CD4-positive, alpha-beta memory T cell (primary cell): Measurements from ENCODE around the gene JAM3. TPM values are rescaled to one million over a fixed set of nuclear protein-coding genes. Genes with fewer than 3 reads are reported as not detected.
A peak's percentile ranks its signal among the peaks of the same experiment; 100 is the strongest.

Source experiments
- CTCF ChIA-PET: fragments of 350-600 bp; sonication (Branson Sonifier 250); formaldehyde crosslinking; loops from one replicate; lab custom pipeline; 2021; ENCODE audit warnings: inconsistent platforms; ENCODE audit not compliant: partially characterized antibody; lab: Charles Lee
- POLR2A ChIA-PET: fragments of 350-600 bp; sonication (Branson Sonifier 250); formaldehyde crosslinking; loops from one replicate; lab custom pipeline; 2021; ENCODE audit not compliant: partially characterized antibody; lab: Charles Lee
- DNase-seq, 5 donors: peaks; one replicate each; pipeline versions ENCODE4 v3.0.0 to v3.0.0-alpha.2; 2020 to 2022; ENCODE audit warnings: mixed read lengths in 1 of 5
- H3K27ac ChIP-seq: one replicate; pipeline ENCODE4 v1.7.0; 2013; ENCODE audit warnings: low read depth, low read length
- H3K27me3 ChIP-seq: 2 replicates; pipeline ENCODE4 v1.7.0; 2013; ENCODE audit warnings: mild to moderate bottlenecking, low read length, moderate library complexity; ENCODE audit not compliant: insufficient read depth
- H3K36me3 ChIP-seq: 2 replicates; pipeline ENCODE4 v1.7.0; 2013; ENCODE audit warnings: mild to moderate bottlenecking, low read length, moderate library complexity; ENCODE audit not compliant: insufficient read depth
- H3K4me1 ChIP-seq: 2 replicates; pipeline ENCODE4 v1.7.0; 2013; ENCODE audit warnings: mild to moderate bottlenecking, low read length, moderate library complexity; ENCODE audit not compliant: insufficient read depth
- H3K4me3 ChIP-seq, 2 donors: one replicate each; pipeline ENCODE4 v1.7.0; 2013; ENCODE audit warnings: low read length in 2 of 2, mild to moderate bottlenecking in 1 of 2
- H3K9me3 ChIP-seq, 2 donors: one replicate each; pipeline ENCODE4 v1.7.0; 2013; ENCODE audit warnings: low read length in 2 of 2, control low read depth in 1 of 2; ENCODE audit not compliant: control insufficient read depth in 1 of 2
- H3K27ac Mint-ChIP-seq, 7 donors: one replicate each; pipeline ENCODE4 v1.8.0; 2020 to 2021; ENCODE audit warnings: mixed read lengths in 7 of 7, mild to moderate bottlenecking in 6 of 7, inconsistent platforms in 3 of 7, moderate library complexity in 3 of 7
- H3K27me3 Mint-ChIP-seq, 2 donors: one replicate each; pipeline ENCODE4 v1.8.0; 2020 to 2021; ENCODE audit warnings: mixed read lengths in 2 of 2
- H3K36me3 Mint-ChIP-seq, 2 donors: one replicate each; pipeline ENCODE4 v1.8.0; 2020 to 2021; ENCODE audit warnings: mixed read lengths in 2 of 2, inconsistent platforms in 1 of 2, mild to moderate bottlenecking in 1 of 2
- H3K4me1 Mint-ChIP-seq, 4 donors: one replicate each; pipeline ENCODE4 v1.8.0; 2020 to 2021; ENCODE audit warnings: mixed read lengths in 4 of 4, mild to moderate bottlenecking in 1 of 4
- H3K4me3 Mint-ChIP-seq, 8 donors: one replicate each; pipeline ENCODE4 v1.8.0; 2020 to 2021; ENCODE audit warnings: mixed read lengths in 8 of 8, mild to moderate bottlenecking in 7 of 8, moderate library complexity in 6 of 8, inconsistent platforms in 3 of 8
- H3K9me3 Mint-ChIP-seq, 8 donors: one replicate each; pipeline ENCODE4 v1.8.0; 2020 to 2021; ENCODE audit warnings: mixed read lengths in 8 of 8, mild to moderate bottlenecking in 5 of 8, inconsistent platforms in 3 of 8, moderate library complexity in 1 of 8
- intact Hi-C: fragments of 100-400 bp; cut with micrococcal nuclease; formaldehyde crosslinking; loops from one replicate; pipeline ENCODE4 v1.15.1; 2023
- polyA plus RNA-seq, 2 donors: library from polyadenylated mRNA; unstranded; fragments of 300-500 nt; fragmentation: Illumina TruSeq; gene quantifications; one replicate each; pipeline ENCODE4 v1.2.3, GENCODE V29; 2021
- total RNA-seq, 2 experiments: library from RNA; stranded (reverse); gene quantifications; one replicate each; pipeline ENCODE4 v1.2.3, GENCODE V29; 2021

JAM3 gene
- total and polyA plus RNA-seq, 4 experiments from 2014 or later, result 6.5 to 8.3 (median 6.7) TPM

- no peak overlapping the region for H3K27ac Mint-ChIP-seq
- Histone ChIP-seq H3K36me3 (no peaks in the 10 kb centered on the region), H3K4me3 (no peak overlapping the region), H3K27ac (no peak overlapping the region), H3K4me1 (peaks cover 4% of the 10 kb centered on the region), H3K27me3 (peaks cover 7% of the 10 kb centered on the region), H3K9me3 (no peaks in the 10 kb centered on the region)
- intact Hi-C loops, result no loop called here
- no peak for DNase-seq
- peaks cover 6 to 9% (median 7%) of the 10 kb centered on the region in 4 donors for H3K4me1 Mint-ChIP-seq
- H3K9me3 Mint-ChIP-seq, result peaks cover 0 to 2% (median 0%) of the 10 kb centered on the region in 8 donors
- ChIA-PET POLR2A (no interaction called here), CTCF (interaction anchor here (1.3 to 5.2 kb wide), 3 partner anchors 12 to 25 kb away, joined by 5 to 52 read pairs (median 5); no protein-coding TSS in a partner anchor)
- no peaks in the 10 kb centered on the region for H3K36me3 Mint-ChIP-seq
- H3K4me3 Mint-ChIP-seq, result no peak overlapping the region
- H3K27me3 Mint-ChIP-seq, result peaks cover 22 to 28% of the 10 kb centered on the region in 2 donors
These were observed 6.4 kb upstream of the JAM3 start for GRCh38 chr11:134062265-134063123.

- POLR2A ChIA-PET, result no interaction called here
- Histone ChIP-seq H3K4me3 (no peak overlapping the region), H3K9me3 (no peaks in the 10 kb centered on the region), H3K4me1 (peaks cover 2% of the 10 kb centered on the region), H3K27ac (no peak overlapping the region), H3K27me3 (peaks cover 7% of the 10 kb centered on the region), H3K36me3 (no peaks in the 10 kb centered on the region)
- intact Hi-C loops, result no loop called here
- peak overlapping the region in 1 of 7 donors; percentile 26 for H3K27ac Mint-ChIP-seq
- H3K36me3 Mint-ChIP-seq, result no peaks in the 10 kb centered on the region
- DNase-seq, result no peak
- peaks cover 18 to 25% of the 10 kb centered on the region in 2 donors for H3K27me3 Mint-ChIP-seq
- no peak overlapping the region for H3K4me3 Mint-ChIP-seq
- peaks cover 3 to 5% (median 4%) of the 10 kb centered on the region in 4 donors for H3K4me1 Mint-ChIP-seq
- CTCF ChIA-PET, result interaction anchor here (1.3 to 5.2 kb wide), 3 partner anchors 12 to 26 kb away, joined by 5 to 52 read pairs (median 5); no protein-coding TSS in a partner anchor
- H3K9me3 Mint-ChIP-seq, result peaks cover 0 to 2% (median 0%) of the 10 kb centered on the region in 8 donors
These were observed 5.8 kb upstream of the JAM3 start for GRCh38 chr11:134063124-134063495.

GRCh38 chr11:134063991-134064747 is 4.7 kb upstream of the JAM3 start:
- POLR2A ChIA-PET, result no interaction called here
- CTCF ChIA-PET, result interaction anchor here (5.2 kb wide), 1 partner anchor 13 kb away, joined by 52 read pairs; no protein-coding TSS in a partner anchor
- no peaks in the 10 kb centered on the region for H3K36me3 Mint-ChIP-seq
- H3K4me1 Mint-ChIP-seq, result peaks cover 5 to 9% (median 7%) of the 10 kb centered on the region in 4 donors
- DNase-seq, result no peak
- no peak overlapping the region for H3K27ac Mint-ChIP-seq
- Histone ChIP-seq H3K4me3 (no peak overlapping the region), H3K36me3 (no peaks in the 10 kb centered on the region), H3K27ac (no peak overlapping the region), H3K27me3 (peaks cover 3% of the 10 kb centered on the region), H3K9me3 (no peaks in the 10 kb centered on the region), H3K4me1 (peaks cover 7% of the 10 kb centered on the region)
- intact Hi-C loops, result no loop called here
- peaks cover 0 to 2% (median 0%) of the 10 kb centered on the region in 8 donors for H3K9me3 Mint-ChIP-seq
- no peak overlapping the region for H3K4me3 Mint-ChIP-seq
- peaks cover 11 to 21% of the 10 kb centered on the region in 2 donors for H3K27me3 Mint-ChIP-seq

- Histone ChIP-seq H3K36me3 (no peaks in the 10 kb centered on the region), H3K27ac (no peak overlapping the region), H3K9me3 (no peaks in the 10 kb centered on the region), H3K4me1 (peaks cover 7% of the 10 kb centered on the region), H3K27me3 (no peaks in the 10 kb centered on the region), H3K4me3 (no peak overlapping the region)
- ChIA-PET POLR2A (no interaction called here), CTCF (no interaction called here)
- Mint-ChIP-seq H3K4me3 (no peak overlapping the region), H3K27me3 (peaks cover 7 to 16% of the 10 kb centered on the region in 2 donors), H3K27ac (peak overlapping the region in 1 of 7 donors; percentile 26), H3K9me3 (peaks cover 0 to 2% (median 0%) of the 10 kb centered on the region in 8 donors), H3K4me1 (peaks cover 5 to 14% (median 9%) of the 10 kb centered on the region in 4 donors), H3K36me3 (no peaks in the 10 kb centered on the region)
- DNase-seq, result no peak
- intact Hi-C loops, result loop anchor here (5.0 kb wide), 1 partner anchor 118 kb away; no protein-coding TSS in a partner anchor
These were observed 3.5 kb upstream of the JAM3 start for GRCh38 chr11:134065381-134065780.

- POLR2A ChIA-PET, result interaction anchor here (1.4 kb wide), 2 partner anchors 120 to 157 kb away, joined by 5 to 6 read pairs; partner anchors contain the start of genes NCAPD3 and VPS26B
- Mint-ChIP-seq H3K4me1 (peaks cover 5 to 14% (median 9%) of the 10 kb centered on the region in 4 donors), H3K27me3 (peaks cover 5% of the 10 kb centered on the region in 2 donors), H3K4me3 (no peak overlapping the region), H3K9me3 (peaks cover 0 to 2% (median 0%) of the 10 kb centered on the region in 8 donors), H3K27ac (peak overlapping the region in 3 of 7 donors; percentile 3 to 84 (median 50)), H3K36me3 (no peaks in the 10 kb centered on the region)
- DNase-seq, result no peak
- H3K27ac ChIP-seq, result no peak overlapping the region
- intact Hi-C loops, result loop anchor here (5.0 kb wide), 1 partner anchor 120 kb away; no protein-coding TSS in a partner anchor
- no peaks in the 10 kb centered on the region for H3K36me3 ChIP-seq
- CTCF ChIA-PET, result interaction anchor here (1.4 kb wide), 1 partner anchor 17 kb away, joined by 4 read pairs; no protein-coding TSS in a partner anchor
- H3K4me3 ChIP-seq, result no peak overlapping the region
- H3K4me1 ChIP-seq, result peaks cover 7% of the 10 kb centered on the region
- H3K9me3 ChIP-seq, result no peaks in the 10 kb centered on the region
- no peaks in the 10 kb centered on the region for H3K27me3 ChIP-seq
These were observed 1.7 kb upstream of the JAM3 start for GRCh38 chr11:134066943-134067885.
